H1 (cell line): ENCODE measurements around the gene RUNX1. TPM values are rescaled to one million over a fixed set of nuclear protein-coding genes. Genes with fewer than 3 reads are reported as not detected.

ENCODE experiments used
- SAP30 ChIP-seq: fragments of 300-600 bp; sonication (generic); IDR thresholded peaks from 2 replicates; pipeline ENCODE4 v1.7.1; 2012; ENCODE audit warnings: low read length, moderate library complexity, mild to moderate bottlenecking, inconsistent platforms; ENCODE audit not compliant: insufficient read depth, insufficient replicate concordance
- polyA plus RNA-seq, 7 experiments: library from polyadenylated mRNA; depleted of rRNA in 3 of 7; stranded (reverse) in 5 of 7; unstranded in 2 of 7; fragments of >200 nt in 5 of 7; fragments of 200-250 nt in 2 of 7; gene quantifications; 1 replicate in 5 of 7; 2 replicates in 1 of 7; 4 replicates in 1 of 7; pipeline versions ENCODE4 v1.2.1 to v1.2.3, GENCODE V29; 2011 to 2013; ENCODE audit warnings: missing spikeins in 2 of 7, mixed read lengths in 2 of 7
- total RNA-seq: library from RNA; stranded (reverse); fragmentation: NEBNext Ultra II Directional; extraction: Animal tissue kit (Norgen Biotek cat#: 25700); gene quantifications from 2 replicates; pipeline ENCODE4 v1.2.1, GENCODE V29; 2021

The RUNX1 gene
- total and polyA plus RNA-seq, 2 of the 8 experiments (the other 6 are each of a cell fraction or from before 2014, with no cell fraction given): 0.20 to 0.60 TPM

DNA sequence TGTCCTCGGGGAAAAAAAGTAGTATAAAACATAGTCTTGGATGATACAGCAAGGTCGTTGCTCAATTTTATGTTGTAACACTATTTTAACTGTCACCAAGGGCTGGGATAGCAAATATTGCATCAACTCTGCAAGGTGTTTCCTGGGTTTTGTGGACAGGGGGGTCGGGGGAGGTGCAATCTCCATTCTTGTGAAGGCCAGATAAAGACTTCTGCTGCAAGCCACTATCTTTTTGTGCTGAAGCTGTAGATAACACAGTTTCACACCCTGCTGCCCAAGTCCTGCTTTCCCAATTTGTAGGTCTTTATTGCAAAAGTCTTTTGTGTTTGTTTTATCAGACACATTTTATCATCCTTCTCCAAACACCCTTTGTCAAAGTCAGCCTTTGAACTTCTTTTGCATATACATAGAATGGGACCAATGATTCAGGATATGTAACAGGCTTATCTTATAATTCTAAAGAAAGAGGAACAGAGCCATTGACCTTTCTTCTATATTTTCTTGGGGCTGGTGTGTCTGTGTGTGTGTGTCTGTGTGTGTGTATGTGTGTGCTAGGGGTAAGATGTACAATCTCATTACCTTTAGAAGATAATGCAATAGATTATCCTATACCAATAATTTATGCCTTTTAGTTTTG is 140.6 kb downstream of the RUNX1 start (continued):
- no peak for TF ChIP-seq SAP30
- TF ChIP-seq, all 59 proteins: peak for 0
